Measurements from ENCODE around the gene SLC9A8. TPM values are rescaled to one million over a fixed set of nuclear protein-coding genes. Genes with fewer than 3 reads are reported as not detected.

The SLC9A8 gene
- total RNA-seq, 1 donor from 2014 or later, result 10.5 TPM

- no peak for TF ChIP-seq CTCF (IDR thresholded peaks at IDR 0.05; ENCODE audit: unreplicated experiment)
- no peak overlapping the region for H3K4me3 Mint-ChIP-seq (ENCODE audit: unreplicated experiment)
- peaks cover 36% of the 10 kb centered on the region for H3K4me1 Mint-ChIP-seq (ENCODE audit: unreplicated experiment)
Observed at GRCh38 chr20:49792611-49793010, 20.0 kb upstream of the SLC9A8 start.

GRCh38 chr20:49794336-49795134 lies 18.1 kb upstream of the SLC9A8 start:
- Mint-ChIP-seq H3K4me1 (ENCODE audit: unreplicated experiment) (peaks cover 25% of the 10 kb centered on the region), H3K27ac (ENCODE audit: unreplicated experiment) (no peak overlapping the region), H3K4me3 (ENCODE audit: unreplicated experiment) (no peak overlapping the region), H3K36me3 (ENCODE audit: low read depth, unreplicated experiment) (no peaks in the 10 kb centered on the region), H3K27me3 (ENCODE audit: unreplicated experiment) (peaks cover 6% of the 10 kb centered on the region), H3K9me3 (ENCODE audit: unreplicated experiment) (no peaks in the 10 kb centered on the region)
- no peak for DNase-seq (ENCODE audit: low spot score)
- TF ChIP-seq CTCF (IDR thresholded peaks at IDR 0.05; ENCODE audit: unreplicated experiment), result no peak

More at GRCh38 chr20:49792611-49793010, 20.0 kb upstream of the SLC9A8 start:
- H3K27me3 Mint-ChIP-seq (ENCODE audit: unreplicated experiment), result peaks cover 6% of the 10 kb centered on the region
- no peak overlapping the region for H3K27ac Mint-ChIP-seq (ENCODE audit: unreplicated experiment)
- H3K36me3 Mint-ChIP-seq (ENCODE audit: low read depth, unreplicated experiment), result no peaks in the 10 kb centered on the region
- no peak for DNase-seq (ENCODE audit: low spot score)
- H3K9me3 Mint-ChIP-seq (ENCODE audit: unreplicated experiment), result no peaks in the 10 kb centered on the region

GRCh38 chr20:49795135-49795424 lies 17.5 kb upstream of the SLC9A8 start:
- peaks cover 20% of the 10 kb centered on the region for H3K4me1 Mint-ChIP-seq (ENCODE audit: unreplicated experiment)
- no peak overlapping the region for H3K4me3 Mint-ChIP-seq (ENCODE audit: unreplicated experiment)
- H3K9me3 Mint-ChIP-seq (ENCODE audit: unreplicated experiment), result no peaks in the 10 kb centered on the region
- H3K27me3 Mint-ChIP-seq (ENCODE audit: unreplicated experiment), result peaks cover 6% of the 10 kb centered on the region
- no peaks in the 10 kb centered on the region for H3K36me3 Mint-ChIP-seq (ENCODE audit: low read depth, unreplicated experiment)
- no peak for TF ChIP-seq CTCF (IDR thresholded peaks at IDR 0.05; ENCODE audit: unreplicated experiment)
- no peak for DNase-seq (ENCODE audit: low spot score)
- H3K27ac Mint-ChIP-seq (ENCODE audit: unreplicated experiment), result no peak overlapping the region

GRCh38 chr20:49796600-49797343 lies 15.9 kb upstream of the SLC9A8 start:
- Mint-ChIP-seq H3K27me3 (ENCODE audit: unreplicated experiment) (peaks cover 3% of the 10 kb centered on the region), H3K4me3 (ENCODE audit: unreplicated experiment) (no peak overlapping the region), H3K36me3 (ENCODE audit: low read depth, unreplicated experiment) (no peaks in the 10 kb centered on the region), H3K4me1 (ENCODE audit: unreplicated experiment) (peaks cover 10% of the 10 kb centered on the region), H3K9me3 (ENCODE audit: unreplicated experiment) (no peaks in the 10 kb centered on the region), H3K27ac (ENCODE audit: unreplicated experiment) (no peak overlapping the region)
- TF ChIP-seq CTCF (IDR thresholded peaks at IDR 0.05; ENCODE audit: unreplicated experiment), result no peak
- no peak for DNase-seq (ENCODE audit: low spot score)

GRCh38 chr20:49797344-49797615 lies 15.3 kb upstream of the SLC9A8 start:
- no peak for TF ChIP-seq CTCF (IDR thresholded peaks at IDR 0.05; ENCODE audit: unreplicated experiment)
- Mint-ChIP-seq H3K36me3 (ENCODE audit: low read depth, unreplicated experiment) (no peaks in the 10 kb centered on the region), H3K9me3 (ENCODE audit: unreplicated experiment) (no peaks in the 10 kb centered on the region), H3K27me3 (ENCODE audit: unreplicated experiment) (peaks cover 3% of the 10 kb centered on the region), H3K4me3 (ENCODE audit: unreplicated experiment) (no peak overlapping the region), H3K4me1 (ENCODE audit: unreplicated experiment) (peaks cover 10% of the 10 kb centered on the region), H3K27ac (ENCODE audit: unreplicated experiment) (no peak overlapping the region)
- DNase-seq (ENCODE audit: low spot score), result no peak
